Superior temporal gyrus (tissue), 1 donor: ENCODE data around the gene PRSS50.
"Not testable (repeated sequence)": the region's sequence is repeated elsewhere in the genome, so short reads cannot be mapped to it uniquely, and the experiment has no call there.

Source experiments
- DNase-seq: peaks from one replicate; pipeline ENCODE4 v3.0.0-alpha.2; 2016; ENCODE audit errors: extremely low spot score

The PRSS50 gene

DNA sequence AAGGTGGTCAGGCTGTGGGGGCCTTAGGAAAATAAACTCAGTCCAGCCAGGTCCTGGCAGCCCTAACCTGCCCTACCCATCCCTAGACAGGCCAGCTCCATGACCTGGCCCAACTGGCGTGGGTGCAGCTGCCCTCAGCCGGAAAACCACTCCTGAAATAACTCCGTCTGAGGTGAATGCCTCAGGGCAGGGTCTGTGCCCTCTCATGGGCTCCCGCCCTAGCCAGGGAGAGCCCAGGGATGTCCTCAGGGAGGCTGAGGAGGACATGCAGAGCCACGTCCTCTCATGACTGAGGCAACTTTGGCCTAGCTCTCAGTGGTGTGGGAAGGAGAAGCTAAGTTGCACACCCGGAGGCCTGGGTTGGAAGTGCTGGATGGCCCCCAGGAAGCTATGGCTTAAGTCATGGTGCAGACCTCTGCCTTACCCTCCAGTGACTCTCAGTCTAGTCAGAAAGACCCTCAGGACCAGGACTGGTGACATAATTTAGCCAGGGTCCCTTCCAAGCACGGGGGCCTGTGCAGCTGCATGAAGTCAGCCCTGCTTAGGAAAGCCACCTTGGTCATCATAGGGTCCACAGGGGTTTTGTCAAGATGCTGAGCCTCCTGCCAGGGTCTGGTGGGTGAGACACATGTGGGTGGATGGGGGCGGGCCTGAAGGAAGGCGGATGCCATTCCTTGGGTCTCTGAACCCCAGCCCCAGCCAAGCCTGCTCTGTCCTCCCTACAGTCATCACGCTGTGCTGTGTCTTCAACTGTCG lies 9.1 kb downstream of the PRSS50 start:
- no peak for DNase-seq

DNA sequence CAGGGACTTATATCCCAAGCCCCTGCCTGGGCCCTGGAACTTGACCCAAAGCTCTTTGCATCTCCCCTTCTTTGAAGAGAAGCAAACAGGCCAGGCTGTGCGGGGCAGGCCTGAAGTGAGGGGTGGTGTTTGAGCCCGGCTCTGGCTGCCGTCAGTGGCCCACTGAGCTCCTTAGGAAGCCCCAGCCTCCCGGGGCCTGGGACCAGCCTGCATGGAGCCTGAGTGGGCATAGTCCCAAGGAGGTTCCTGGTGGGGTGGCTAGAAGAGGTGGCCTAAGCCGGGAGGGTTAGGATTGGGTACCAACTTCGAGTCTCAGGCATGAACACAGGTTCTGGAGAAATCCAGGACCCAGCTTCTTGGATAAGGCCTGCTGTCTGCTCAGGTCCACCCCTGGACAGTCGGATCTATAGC lies 10.1 kb downstream of the PRSS50 start:
- no peak for DNase-seq

DNA sequence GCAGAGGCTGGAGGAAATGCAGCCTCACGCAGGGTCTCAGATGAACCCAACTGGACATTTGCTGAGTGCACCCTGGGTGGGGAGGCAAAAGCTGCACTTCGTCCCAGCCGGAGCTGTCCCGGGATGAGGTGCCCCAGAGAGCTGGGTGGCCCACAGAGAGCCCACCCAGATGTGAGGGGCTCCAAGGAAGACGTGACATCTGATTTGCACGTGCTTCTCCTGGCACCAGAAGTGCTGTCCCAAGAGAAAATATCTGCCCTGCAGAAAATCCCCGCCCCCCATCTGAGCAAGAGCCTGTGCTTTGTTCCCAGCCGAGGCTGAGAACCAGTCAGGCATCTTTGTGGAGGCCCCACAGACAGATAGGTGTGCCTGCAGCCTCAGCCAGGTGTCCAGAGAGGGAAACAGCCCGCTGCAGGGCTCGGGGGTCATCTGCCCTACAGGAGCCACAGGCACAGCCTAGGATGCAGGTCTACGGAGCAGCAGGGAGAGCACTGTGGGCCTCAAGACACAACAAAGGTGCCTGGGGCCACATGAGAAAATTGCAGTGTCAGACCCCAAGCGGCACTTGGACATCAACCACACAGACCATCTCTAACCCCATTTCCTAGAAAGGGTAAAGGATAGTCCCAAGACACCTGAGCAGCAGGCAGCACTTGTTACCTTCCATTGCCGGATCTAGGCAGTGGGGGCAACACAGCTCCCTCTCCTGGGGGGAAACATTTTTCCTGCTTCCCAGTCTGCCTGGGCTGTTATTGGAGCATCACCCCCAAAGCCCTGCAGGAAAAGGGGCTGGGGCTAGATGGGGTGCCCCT lies 10.7 kb downstream of the PRSS50 start:
- DNase-seq = no peak

DNA sequence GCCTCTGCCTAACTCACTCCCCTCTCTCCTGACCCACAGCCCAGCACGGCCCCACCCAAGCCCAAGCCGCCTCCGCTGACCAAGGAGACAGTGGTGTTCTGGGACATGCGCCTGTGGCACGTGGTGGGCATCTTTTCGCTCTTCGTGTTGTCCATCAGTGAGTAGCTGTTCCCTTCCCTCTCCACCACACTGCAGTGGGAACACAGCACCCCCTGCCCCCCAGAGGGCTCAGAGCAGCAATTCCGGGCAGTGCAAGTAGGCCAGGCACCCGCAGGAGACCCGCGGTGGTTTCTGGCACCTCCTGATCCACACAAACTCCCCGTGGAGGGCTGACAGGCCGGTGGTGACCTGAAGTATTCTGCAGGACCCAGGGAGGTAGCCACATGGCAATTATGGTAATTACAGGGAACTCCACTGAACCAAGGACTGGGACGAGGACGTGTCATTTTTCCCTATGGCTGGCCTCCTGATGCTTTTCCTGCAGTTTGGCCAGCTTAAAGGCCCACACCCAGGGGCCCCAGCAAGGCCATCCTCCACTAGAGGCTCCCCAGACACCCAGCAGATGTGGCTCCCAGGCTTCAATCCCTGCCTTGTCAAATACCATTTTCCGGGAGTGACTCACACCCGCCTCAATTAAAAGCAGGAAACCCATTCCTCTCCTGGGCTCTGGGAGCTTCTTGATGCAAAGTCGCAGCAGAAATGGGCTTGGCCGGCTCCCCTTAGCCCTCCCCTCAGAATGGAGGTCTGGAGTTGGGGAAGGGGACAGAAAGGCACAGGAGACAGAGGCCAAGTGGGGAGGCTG lies 11.7 kb downstream of the PRSS50 start:
- DNase-seq = no peak

DNA sequence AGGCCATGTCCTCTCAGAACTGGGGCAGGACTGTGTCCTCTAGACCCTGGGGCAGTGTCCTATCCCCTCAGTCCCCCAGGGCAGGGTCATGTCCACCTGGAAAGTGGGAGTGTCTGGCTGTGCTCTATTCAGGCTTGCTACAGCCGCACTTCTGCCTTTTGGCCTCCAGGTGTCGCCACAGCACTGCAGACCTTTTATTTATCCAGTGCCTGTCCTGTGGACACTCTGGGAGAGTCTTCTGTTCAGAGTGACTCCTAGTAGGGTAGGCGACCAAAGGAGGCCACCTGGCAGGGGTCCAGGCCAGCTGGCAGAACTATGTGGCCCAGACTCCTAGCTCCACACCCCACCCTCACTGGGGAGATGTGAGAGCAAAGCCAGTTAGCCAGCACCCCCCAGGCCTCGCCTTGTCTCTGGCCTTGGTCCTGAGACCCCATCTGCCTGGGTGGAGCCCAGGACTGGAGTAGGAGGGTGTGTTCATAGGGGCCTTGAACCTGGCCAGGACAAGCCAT lies 12.6 kb downstream of the PRSS50 start:
- peak; percentile 86 for DNase-seq

DNA sequence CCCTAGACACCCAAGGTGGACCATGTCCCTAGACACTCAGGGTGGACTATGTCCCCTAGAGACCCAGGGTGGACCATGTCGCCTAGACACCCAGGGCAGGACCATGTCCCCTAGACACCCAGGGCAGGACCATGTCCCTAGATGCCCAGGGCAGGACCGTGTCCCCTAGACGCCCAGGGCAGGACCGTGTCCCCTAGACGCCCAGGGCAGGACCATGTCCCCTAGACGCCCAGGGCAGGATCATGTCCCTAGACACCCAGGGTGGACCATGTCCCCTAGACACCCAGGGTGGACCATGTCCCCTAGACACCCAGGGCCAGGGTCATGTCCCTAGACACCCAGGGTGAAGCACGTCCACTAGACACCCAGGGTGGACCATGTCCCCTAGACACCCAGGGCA lies 13.3 kb downstream of the PRSS50 start:
- DNase-seq = not testable (repeated sequence)

DNA sequence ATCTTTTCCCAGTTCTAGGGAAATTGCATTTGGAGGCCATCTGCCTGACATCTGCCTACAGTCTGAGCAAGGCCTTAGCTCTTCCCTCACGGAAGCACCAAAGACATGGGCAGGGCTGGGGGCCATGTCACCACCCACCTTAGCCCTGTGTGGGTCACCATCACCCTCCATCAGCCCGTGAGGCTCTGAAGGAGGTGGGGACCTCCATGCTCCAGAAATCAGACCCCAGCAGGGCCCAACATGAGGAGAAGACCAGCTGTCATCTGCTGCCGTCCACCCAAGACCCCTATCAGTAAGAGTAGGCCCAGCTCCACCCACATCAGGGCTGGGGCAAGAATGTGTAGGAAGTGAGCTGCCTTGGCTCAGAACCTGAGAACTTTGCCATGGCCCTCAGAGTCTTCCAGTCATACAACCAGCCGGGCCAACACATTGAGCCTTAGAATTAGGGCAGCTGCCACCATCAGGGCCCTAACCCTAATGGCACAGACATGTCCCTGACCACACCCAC lies 14.6 kb downstream of the PRSS50 start:
- DNase-seq = no peak

DNA sequence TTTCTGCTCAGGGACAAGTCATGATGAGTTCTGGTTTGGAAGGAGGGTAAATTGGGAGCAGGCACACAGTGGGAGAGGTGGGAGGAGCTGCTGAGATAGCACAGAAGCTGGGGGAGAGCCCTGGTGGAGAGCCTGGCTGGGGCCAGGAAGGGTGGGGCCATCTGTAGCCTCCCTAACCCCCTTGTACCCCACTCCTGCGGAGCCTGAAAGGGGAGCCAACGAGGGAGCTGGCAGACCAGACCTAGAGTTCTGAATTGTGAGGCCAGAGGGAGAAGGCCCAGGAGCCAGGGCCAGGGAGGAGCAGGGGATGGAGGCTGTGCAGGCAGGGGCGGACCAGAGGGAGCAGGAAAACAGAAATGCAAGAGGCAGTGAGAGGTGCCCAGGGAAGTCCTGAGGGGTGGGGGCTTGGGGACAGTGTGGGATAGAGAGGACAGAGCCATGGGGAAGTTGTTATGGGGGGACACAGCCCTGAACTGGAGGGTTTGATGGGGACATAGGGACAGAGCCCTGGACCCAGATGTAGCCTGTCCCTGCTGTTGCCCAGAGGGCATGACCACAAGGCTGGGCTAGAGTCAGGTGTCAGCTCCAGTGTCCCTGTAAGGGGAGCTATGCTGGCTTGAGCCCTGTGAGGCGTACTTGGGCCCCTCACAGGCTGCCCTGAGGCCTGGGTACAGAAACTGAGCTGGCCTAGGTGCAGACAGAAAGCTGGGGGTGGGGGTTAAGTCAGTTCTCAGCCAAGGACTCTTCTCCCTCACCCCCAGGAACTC lies 15.2 kb downstream of the PRSS50 start:
- DNase-seq = no peak

DNA sequence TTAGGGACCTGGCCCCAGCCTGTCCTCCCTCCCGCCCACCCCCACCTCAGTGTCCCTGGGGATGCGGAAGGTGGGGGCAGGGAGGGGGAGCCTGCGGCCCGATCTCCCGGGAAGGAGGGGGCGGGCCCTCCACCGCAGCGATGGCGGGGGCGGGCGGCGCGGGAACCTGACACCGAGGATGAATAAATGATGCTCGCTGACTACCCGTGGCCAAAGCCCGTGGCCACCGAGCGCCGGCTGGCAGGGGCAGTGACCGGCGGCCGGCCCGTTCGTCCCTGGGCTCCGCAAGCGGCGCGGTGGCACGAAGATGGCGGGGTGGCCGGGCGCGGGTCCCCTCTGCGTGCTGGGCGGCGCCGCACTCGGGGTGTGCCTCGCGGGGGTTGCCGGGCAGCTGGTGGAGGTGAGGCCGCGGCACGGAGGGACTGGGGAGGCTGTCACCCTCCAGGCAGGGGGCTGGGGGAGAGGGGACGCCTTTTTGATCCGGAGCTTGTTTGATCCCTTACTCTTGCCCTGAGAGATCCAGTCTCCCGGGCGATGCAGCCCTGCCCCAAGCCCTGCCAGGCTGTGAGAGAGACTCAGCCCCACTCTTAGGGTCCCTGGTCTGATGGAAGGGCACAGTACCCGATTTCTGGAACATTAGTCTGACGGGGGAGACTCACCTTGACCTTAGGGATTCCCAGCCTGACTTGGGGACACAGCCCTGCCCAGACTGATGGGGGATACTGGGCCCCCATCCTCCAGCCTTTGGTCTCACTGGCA lies 16.3 kb downstream of the PRSS50 start, which contains the start of gene TMIE:
TSS of gene TMIE (plus strand) at position 212 of the 759 bp plus-strand sequence. CDS start at position 308, 96 bp downstream.
- no peak for DNase-seq

DNA sequence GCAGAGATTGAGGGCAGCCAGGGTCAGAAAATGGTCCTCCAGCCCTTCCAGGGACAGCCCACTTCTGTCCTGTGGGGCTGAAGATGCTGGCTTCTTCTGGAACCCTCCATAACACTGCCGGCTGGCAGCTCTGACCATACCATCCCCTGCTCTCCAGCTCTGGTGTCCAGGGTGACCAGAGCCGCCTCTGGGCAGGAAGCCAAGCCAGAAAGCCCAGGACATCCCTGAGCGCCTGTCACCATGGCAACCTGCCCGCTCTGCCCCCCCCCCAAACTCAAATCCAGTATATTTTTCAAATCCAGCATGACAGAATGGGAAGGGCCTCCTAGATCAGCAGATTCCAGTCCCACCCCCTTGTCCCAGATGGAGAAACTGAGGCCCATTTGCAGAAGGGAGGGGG lies 16.9 kb downstream of the PRSS50 start:
- DNase-seq = no peak

DNA sequence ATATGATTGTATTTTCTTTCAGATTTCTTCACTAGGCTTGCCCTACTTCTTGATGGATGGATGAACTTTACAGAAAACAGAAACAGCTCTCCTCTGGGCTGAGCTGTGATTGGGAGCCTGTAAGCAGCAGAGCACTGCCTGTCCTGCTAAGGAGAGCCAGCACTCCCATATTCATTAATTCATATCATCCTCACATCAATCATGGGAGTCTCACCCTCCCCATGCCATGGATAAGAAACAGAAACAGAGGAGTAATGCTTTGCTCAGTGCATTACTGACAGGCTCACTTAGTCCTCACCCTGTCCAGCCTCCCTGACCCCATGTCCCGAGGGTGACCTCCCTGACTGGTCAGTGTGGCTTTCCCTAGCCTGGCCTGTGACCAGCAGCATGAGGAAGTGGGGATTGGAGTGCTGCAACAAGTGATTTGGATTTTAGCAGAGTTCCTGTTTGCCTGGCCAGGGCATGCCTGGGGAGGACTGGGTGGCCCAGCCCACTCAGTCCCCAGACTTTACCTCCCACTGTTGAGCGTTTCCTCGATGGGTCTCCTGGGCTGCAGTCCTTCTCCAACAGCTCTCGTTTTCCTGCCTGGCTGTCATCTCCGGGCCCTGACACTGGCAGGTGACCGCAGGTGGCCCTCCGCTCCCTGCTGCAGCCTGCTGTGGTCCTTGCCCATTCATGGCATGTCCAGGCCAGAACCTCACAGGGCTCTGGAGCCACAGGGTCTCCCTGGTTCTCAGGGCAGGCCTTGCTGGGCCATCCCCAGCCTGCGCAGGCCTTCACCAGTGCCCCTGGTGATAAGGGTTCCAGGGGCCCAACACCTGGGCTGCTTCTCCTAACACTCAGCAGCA lies 17.8 kb downstream of the PRSS50 start:
- no peak for DNase-seq

DNA sequence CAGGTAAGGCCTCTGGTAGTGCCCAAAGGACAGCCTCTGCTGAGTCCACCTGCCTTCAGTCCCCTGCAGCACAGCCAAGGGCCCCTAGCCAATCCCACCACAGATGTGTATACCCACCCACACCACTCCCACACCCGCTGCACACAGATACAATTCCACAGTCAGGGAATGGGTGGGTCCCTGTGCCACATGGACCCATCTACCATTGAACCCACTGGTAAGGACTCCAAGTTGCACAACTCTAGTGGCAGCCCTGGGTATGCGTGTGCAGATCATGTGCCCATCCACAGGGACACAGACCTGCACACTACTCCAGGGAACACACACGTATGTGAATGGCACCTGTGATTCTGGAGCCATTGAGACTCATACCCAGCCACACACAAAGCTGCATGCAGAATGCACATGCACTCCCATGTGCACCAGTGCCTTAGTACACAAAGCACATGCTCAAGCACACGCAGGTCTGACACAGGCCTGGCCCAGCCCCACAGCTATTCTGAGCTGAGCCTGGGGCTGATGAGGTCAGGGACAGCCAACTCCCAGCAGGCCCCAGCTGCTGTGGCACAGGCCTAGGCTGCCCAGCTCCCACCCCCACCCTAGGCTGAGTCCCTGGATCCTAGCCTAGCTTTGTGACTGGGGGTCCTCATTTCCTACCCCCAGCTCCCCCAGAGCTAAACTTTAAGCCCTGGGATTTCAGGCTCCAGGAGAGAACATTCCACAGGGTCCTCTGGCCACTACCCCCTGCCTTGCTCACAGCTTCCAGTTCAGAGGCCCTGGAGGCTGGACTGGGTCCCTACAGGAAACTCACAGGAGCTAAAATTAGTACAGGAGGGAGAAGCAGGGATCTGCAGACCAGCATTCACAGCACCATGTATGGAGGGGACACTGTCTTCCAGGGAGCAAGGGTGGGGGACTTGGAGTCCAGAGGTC lies 21.4 kb downstream of the PRSS50 start:
- no peak for DNase-seq

DNA sequence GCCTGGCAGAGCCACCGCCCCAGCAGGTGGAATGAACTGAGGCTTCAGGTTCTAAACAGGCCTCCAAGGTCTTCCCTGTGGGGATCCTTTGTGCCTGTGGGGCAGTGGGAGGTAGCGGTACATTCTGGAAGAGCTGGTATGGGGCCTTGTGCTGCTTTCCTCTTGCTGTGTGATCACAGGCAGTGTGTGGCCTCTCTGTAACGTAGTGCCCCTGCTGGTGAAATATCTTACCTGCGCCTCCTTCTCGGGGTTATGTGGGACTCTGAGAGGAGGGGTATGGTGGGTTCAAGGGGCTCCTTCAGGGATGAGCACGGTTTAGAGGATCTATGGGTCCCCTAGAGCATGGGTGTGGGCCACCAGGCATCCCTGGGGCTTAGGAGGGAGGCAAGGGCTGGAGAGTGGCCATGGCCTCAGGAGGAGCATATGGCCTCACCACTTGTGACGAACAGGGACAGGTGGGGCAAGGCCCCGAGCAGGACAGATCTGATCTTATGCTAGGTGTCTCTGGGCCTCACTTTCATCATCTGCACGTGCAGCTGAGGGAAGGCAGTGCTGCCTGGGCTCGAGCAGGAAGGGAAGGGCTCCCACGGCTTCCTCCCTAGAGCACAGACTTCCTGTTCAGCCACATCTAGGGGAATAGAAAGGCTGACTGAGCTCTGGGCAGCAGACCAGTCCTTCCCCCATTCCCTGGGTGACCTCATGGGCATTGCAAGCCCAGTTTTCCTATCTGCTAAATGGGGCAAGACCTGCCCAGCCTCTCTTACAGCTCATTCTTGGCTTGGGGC lies 22.3 kb downstream of the PRSS50 start:
- no peak for DNase-seq

DNA sequence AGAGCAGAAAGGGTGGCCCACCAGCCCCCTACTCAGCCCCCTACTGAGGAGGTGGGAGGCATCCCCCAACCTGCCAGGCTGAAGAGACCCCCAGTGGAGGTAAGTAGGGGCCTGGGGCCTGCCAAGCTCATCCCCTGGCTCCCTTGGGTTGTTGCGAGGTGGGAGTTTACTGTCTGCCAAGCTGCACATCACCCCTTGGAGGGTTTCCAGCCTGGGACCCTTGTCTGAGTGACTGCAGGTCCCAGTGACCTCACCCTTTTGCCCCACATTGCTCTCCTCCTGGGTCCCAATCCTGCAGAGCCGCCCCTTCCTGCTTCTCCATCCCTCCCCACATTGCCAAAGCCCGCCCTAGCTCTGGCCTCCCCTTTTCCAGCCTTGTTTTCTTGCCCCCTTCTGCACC lies 23.1 kb downstream of the PRSS50 start:
- DNase-seq = no peak

DNA sequence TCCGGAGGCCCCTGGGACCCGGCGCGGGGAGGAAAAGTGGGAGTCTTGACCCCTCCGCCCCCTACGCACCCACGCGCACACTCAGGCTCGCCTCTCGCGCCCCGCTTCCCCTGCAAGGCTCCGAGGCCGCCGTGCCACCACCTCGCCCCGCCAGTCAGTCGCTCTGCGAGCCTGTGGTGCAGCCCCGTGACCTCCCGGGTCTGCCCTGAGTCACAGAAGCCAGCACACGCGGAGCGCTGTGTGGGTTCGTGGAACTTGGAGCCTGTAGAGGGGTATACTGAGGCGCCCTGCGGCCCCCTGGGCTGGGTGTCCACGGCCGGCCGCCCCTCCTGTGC lies 23.8 kb downstream of the PRSS50 start:
- no peak for DNase-seq

DNA sequence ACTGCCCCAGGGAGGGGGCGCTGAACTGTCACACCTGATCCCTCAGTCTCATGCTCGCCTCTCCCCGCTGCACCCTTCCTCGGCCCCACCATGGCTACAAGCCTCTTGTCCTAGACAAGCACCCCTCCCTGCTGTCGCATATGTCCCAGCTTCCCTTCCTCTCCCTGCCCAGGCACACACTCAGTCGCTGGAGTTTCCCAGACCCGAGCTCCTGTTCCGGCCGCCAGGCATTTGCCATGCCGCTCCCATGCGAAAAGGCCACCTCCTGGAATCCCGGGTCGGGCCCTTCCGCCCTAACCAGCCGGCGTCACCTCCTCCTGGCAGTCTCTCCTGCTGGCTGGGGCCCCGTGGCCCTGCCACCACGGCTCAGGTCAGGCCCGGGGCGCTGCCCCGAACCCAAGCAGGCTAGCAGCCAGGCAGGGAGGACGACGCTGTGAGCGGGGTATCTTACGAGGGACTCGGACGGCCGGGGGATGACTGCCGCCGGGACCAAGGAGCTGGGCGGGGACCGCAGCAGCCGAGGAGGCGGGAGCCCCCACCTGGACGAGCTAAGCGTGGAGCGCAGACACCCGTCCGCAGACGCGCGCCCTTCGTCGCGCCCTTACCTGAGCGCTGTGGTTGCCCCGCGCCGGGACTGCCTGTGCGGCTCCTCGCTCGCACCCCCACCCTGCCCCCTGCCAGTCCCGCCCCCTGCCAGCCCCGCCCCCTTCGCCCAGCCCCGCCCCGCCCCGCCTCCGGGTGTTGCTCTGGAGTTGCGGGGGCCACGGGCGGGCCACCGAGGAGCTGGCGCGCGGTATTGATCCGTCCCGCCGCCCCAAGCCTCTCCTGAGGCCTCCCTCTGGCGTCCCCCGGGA lies 24.4 kb downstream of the PRSS50 start, which contains the start of gene ALS2CL:
TSS of gene ALS2CL (minus strand) at position 642 of the 854 bp plus-strand sequence. CDS start 4,239 bp downstream, outside the sequence.
- no peak for DNase-seq
